Mucosa of gallbladder (tissue), 1 donor: ENCODE measurements around the gene ELAVL3. TPM values are rescaled to one million over a fixed set of nuclear protein-coding genes. Genes with fewer than 3 reads are reported as not detected.
"Not testable (repeated sequence)": the region's sequence is repeated elsewhere in the genome, so short reads cannot be mapped to it uniquely, and the experiment has no call there.

ENCODE experiments used
- DNase-seq: peaks from one replicate; pipeline ENCODE4 v3.0.0-alpha.2; 2020; ENCODE audit warnings: low spot score
- total RNA-seq: library from RNA; stranded (reverse); gene quantifications from one replicate; pipeline ENCODE4 v1.2.1, GENCODE V29; 2021
- donor health status: DM: no; HTN: no; CAD: no.

The ELAVL3 gene
- total RNA-seq, 1 donor from 2014 or later = 0.20 TPM

DNA sequence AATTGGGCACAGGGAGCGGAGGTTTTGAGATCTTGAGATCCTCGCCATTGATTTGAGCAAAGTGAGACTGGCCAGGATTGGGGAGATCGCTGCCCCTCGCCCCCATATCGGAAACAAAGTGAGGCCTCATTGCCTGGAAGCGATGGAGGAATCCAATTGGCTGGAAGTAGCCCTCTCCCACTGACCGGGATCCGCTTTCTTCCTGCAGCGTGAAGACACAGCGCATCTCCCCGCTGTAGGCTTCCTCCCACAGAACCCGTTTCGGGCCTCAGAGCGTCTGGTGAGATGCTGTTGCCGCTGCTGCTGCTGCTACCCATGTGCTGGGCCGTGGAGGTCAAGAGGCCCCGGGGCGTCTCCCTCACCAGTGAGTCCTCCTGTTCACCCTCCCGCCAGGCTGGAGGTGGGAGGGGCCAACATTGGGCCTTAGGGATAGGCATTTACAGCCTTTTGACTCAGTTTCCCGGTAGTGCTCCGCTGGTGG, 45.0 kb downstream of the ELAVL3 start:
- DNase-seq = no peak

DNA sequence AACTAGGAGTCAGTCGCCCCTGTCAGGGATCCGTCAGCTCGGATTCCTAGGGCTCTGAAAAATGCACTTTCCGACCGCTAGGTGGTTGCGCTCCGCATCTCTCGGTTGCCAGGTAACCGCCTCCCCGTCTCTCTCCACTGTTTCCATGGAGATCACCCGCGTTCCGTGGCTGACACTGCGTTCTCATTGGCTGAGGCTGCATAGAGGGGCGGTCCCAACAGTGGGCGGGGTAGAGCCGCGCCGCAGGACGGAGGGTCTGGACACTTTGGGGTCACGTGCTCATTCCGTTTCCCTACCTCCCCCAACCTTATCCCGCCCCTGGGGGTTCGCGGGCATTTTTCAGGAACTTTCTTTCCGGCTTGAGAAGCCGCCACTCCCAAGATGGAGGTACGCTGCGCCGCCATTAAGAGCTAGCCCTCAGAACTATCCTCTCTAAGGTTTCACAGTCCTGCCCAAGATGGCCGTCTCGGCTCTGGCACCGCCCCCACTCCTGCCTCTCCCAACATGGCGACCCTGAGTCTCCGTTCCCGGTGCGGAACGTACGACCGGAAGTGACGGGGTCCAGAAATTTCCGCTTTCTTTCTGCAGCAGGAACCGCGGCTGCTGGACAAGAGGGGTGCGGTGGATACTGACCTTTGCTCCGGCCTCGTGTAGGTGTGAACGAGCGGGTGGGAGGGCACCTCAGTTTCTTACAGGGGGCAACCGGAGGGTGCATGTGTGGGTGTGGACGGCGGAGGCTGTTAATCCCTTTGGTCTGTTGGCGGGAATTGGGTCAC, 45.6 kb downstream of the ELAVL3 start, which contains the start of the genes ODAD3 and PRKCSH:
ODAD3 (minus strand) TSS at position 65 of the 776 bp plus-strand sequence. CDS start 105 bp downstream, outside the sequence.
PRKCSH (plus strand) TSS at position 579 of the 776 bp plus-strand sequence. CDS start 483 bp downstream, outside the sequence.
- DNase-seq = peak; percentile 100

DNA sequence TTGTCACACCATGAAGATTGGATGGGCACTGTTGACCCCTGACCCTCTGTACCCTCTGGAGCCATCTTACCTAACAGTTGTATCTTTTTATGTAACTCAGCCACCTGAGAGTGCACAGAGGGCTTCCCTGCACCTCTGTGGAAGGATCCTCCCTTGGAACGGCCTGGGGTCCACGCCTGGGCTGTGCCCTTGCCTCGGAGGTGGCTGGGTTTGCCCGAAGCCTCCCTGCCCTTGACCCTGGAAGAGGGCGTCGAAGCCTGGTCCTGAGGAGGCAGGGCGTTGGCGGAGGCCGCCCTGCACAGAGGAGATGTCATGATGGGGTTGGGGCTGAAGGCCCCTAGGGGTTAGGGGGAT, 46.2 kb downstream of the ELAVL3 start:
- no peak for DNase-seq

DNA sequence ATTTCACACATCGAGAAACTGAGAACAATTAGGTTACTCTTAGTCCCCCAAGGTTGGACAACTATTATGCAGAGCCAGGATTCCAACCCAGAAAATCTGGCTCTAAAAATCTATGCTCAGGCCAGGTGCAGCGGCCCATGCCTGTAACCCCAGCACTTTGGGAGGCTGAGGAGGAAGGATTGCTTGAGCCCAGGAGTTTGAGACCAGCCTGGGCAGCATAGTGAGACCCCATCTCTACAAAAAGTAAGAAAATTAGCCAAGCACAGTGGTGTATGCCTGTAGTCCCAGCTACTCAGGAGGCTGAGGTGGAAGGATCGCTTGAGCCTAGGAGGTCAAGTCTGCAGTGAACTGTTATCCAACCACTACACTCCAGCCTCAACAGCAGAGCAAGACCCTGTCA, 47.3 kb downstream of the ELAVL3 start:
- not testable (repeated sequence) for DNase-seq

DNA sequence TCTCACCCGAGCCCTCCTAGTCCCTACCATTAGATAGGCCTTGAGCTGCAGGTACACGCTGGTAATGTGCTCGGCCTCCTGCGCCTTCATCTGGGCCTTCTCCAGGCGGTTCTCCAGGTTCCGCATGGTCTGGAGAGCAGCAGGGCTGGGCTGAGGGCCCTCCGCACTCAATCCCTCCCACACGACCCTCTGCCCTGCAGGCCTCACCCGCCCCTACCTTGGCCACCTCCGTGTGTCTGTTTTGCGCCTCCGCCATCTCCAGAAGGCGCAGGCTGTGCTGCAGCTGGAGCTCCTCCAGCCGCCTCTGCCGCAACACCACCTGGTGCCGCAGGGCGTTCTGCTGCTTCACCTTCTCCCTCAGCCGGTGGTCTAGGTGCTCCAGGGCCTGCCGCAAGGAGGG, 54.2 kb downstream of the ELAVL3 start:
- no peak for DNase-seq

DNA sequence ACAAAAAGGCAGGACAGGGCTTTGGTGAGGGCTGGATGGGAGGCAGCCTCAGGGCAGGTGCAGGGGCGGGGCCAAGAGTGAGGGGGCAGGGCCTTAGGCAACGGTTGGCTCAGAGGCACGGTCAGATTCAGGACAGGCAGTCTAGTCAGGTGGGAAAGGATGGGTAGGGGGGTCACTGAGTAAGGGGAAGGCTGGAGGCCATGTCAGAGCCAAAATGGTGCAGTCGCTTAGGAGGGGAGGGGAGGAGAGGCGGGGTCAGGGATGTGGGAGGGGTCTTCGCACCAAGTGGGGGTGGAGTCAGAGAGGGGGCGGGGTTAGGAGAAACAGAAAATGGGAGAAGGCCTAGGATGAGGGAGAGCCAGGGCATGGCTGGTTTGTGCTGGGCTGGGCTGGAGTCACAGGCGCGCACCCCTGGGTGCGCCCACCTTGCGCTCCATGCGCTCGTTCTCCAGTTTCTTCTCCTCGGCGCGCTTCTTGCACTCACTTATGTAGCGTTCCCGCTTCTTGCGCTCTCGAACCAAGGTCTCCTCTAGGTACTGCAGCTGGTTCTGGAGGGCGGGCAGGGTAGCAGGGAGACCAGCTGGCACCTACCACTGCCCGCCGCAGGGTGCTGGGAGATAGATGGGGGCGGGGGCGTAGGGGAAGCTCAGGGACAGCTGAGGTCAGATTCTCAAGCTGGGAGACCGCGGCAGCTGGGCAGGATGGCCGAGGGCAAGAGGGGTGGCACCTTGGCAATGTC, 55.0 kb downstream of the ELAVL3 start:
- DNase-seq = no peak

DNA sequence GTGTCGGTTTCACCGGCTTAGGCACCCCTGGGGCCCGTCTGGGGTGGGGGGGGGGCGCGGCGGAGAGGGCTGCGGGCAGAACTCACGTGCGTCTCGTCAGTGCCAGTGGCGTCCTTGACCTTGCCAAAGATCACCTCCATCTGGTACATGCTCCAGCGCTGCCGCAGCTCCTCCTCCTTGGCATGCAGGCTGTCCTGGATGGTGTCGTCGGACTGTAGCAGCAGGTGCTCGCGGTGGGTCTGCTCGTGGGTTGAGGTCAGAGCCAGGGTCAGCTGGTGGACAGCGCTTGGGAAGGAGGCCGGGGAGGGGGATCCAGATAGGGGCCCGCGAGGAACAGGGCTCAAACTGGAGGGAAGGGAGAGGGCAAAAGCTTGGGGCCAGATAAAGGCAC, 57.1 kb downstream of the ELAVL3 start:
- no peak for DNase-seq

DNA sequence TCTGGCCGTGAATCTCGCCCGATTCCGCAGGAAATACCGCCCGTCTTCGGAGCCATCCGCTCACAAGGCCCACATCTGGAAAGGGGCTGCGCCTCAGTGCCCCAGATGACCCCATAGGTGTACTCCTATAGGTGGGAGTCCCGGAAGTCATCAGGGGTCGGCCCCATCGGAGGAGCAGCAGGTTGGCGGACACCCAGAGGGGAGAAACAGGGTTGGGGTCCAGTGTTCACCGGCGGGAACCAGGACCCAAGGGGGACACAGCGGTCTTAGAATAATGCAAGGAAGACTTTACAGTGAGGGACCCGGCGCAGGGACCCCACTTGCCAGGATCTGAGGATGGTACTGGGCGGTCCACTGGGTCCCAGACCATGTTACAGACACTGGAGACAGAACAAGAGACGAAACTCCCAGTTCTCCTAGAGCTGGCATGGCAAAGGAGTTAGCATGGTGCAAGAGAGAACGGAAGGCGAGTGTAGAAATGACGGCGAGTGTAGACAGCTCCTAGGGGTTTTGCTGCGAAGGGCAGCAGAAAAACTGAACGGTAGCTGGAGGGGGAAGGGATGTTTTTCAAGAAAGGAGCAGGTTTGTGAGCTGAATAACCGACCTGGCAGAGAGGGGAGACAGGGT, 57.6 kb downstream of the ELAVL3 start:
- no peak for DNase-seq

DNA sequence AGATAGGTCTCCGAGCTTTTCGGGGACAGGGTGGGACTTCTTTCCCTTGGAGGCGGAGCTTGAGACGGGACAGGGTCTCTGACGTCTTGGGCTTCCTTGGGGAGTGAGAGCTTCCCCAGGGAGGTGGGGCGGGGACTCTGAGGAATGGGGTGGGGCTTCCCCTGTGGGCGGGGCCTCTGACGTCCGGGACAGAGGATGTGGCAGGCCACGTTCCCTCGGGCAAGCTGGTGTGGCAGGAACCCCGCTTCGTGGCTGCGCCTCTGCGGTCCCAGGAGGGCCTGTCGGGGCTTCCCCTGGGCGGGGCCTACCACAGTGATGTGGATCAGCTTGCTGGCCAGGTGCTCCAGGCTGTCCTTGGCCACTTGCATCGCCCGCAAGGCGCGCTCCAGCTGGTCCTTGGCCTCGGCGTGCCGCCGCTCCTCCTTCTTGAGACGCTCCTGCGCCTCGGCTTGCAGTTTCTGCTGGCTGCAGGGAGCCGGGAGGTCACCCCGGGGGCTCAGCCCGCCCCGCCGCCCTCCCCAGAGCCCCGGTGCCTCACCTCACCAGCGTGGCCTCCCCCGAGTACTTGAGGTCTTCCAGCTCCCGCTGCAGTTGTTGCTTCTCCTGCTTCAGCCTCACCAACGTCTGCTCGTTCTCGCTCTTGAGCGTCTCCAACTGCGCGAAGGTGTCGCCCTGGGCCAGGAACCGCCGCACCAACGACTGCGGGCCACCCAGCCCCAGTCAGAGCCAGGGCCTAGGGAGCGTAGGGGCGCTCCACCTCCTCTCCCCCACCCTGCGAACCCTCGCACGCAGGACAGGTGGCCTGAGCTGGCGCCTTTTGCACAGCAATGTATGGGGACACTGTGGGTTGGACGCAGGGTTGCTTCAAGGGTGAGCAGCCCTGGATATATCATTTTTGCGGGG, 58.4 kb downstream of the ELAVL3 start:
- DNase-seq = peak; percentile 84

GRCh38 chr19:11421371-11422098, 59.3 kb downstream of the ELAVL3 start:
- DNase-seq = peak; percentile 39

- DNase-seq = no peak
These were observed 60.1 kb downstream of the ELAVL3 start for GRCh38 chr19:11420429-11421370.

- DNase-seq = no peak
These were observed 62.0 kb downstream of the ELAVL3 start, which contains the start of gene RGL3 for GRCh38 chr19:11418549-11419506. Gene RGL3, minus strand, starts transcription at chr19:11419314. Its CDS starts 36 bp downstream, at chr19:11419278.

- DNase-seq = no peak
These were observed 62.7 kb downstream of the ELAVL3 start for GRCh38 chr19:11418094-11418548.

GRCh38 chr19:11416346-11417052, 64.3 kb downstream of the ELAVL3 start:
- no peak for DNase-seq

GRCh38 chr19:11414544-11414943, 66.3 kb downstream of the ELAVL3 start:
- DNase-seq = no peak

DNA sequence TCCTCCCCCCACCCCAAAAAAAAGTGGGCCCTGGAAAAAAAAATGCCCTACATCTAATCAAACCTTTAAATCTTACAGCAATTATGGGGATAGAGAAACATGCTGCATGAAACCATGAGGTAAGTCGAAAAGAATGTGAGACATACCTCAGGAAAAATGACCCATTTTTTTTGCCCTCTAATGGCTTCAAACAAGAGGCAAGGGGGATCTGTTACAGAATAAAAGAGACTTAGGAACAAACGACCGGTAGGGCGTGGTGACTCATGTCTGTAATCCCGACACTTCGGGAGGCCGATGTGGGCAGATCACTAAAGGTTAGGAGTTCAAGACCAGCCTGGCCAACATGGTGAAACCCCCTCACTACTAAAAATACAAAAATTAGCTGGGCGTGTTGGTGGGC, 70.2 kb downstream of the ELAVL3 start:
- DNase-seq = no peak

- no peak for DNase-seq
These were observed 72.3 kb downstream of the ELAVL3 start for GRCh38 chr19:11408591-11408990.
